Measurements from ENCODE around the gene ZNF768. TPM values are rescaled to one million over a fixed set of nuclear protein-coding genes. Genes with fewer than 3 reads are reported as not detected.

ZNF768 gene
- total and polyA plus RNA-seq, 2 donors (not counting 1 experiment from before 2014, with no cell fraction given) = 24.8 to 36.5 TPM

DNA sequence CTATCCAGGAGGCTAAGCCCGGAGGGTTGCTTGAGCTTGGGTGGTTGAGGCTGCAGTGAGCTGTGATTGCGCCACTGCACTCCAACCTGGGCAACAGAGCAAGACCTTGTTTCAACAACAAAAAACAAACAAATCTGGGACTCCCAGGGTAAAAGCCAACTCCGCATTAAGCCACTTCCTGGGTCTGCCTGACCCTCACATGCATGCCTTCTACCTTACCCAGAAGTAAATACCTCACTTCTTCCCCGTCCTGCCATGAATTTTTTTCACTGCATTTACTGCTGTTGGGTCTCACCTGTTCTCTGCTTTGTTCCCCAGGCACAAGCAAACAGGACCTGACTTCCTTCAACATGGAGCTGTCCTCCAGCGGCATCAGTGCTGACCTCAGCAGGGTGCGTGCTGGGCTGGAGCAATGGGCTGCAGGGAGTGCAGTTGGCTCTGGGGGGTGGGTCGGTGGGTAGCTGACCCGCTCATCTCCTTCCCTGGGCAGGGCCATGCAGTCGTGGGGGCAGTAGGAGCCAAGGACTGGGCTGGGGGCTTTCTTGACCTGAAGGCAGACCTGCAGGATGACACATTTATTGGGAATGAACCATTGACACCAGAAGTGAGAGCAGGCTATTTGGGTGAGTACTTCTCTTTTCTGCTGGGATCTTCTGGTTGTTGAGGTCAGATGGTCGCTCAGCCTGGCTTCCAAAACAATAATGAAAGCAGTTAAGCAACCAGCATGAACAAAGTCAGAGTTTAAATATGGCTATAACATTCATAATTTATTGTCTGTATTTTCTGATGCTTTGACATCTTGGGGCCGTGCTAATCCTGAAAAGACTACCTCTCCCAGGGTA lies 37.4 kb downstream of the ZNF768 start:
- Mint-ChIP-seq H3K4me3 (no peak overlapping the region), H3K27ac (no peak overlapping the region), H3K4me1 (no peaks in the 10 kb centered on the region), H3K27me3 (no peaks in the 10 kb centered on the region), H3K9me3 (ENCODE audit: insufficient read depth) (no peaks in the 10 kb centered on the region)
- ATAC-seq (ENCODE audit: low read depth) (no peak), DNase-seq (no peak)
- 100% methylated on average over 9 of the region's 11 CpGs for WGBS (ENCODE audit: insufficient coverage)
- POLR2A ChIA-PET = no interaction called here
- no peaks in the 10 kb centered on the region for H3K9me3 ChIP-seq (ENCODE audit: control extremely low read depth in 1 of 3, control insufficient read depth in 2 of 3, insufficient read depth in 1 of 3, low read length in 2 of 3)
- no peak for TF ChIP-seq EZH2 (IDR thresholded peaks at IDR 0.05; ENCODE audit: borderline replicate concordance, insufficient read depth, low read depth, low read length, poor library complexity, severe bottlenecking)
- TF ChIP-seq, protein P1, sequence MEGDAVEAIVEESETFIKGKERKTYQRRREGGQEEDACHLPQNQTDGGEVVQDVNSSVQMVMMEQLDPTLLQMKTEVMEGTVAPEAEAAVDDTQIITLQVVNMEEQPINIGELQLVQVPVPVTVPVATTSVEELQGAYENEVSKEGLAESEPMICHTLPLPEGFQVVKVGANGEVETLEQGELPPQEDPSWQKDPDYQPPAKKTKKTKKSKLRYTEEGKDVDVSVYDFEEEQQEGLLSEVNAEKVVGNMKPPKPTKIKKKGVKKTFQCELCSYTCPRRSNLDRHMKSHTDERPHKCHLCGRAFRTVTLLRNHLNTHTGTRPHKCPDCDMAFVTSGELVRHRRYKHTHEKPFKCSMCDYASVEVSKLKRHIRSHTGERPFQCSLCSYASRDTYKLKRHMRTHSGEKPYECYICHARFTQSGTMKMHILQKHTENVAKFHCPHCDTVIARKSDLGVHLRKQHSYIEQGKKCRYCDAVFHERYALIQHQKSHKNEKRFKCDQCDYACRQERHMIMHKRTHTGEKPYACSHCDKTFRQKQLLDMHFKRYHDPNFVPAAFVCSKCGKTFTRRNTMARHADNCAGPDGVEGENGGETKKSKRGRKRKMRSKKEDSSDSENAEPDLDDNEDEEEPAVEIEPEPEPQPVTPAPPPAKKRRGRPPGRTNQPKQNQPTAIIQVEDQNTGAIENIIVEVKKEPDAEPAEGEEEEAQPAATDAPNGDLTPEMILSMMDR (IDR thresholded peaks at IDR 0.05) = no peak
- CTCF ChIA-PET = no interaction called here
- H3K4me3 ChIP-seq (ENCODE audit: control extremely low read depth in 1 of 5, extremely low read depth in 1 of 5, insufficient read depth in 1 of 5, low read depth in 2 of 5, low read length in 4 of 5) = no peak overlapping the region
- H3K79me2 ChIP-seq (ENCODE audit: control insufficient read depth, insufficient read depth, low read length) = peaks cover 7% of the 10 kb centered on the region
- no peaks in the 10 kb centered on the region for H3K4me1 ChIP-seq (ENCODE audit: control insufficient read depth in 2 of 2, insufficient read depth in 2 of 2, low read length in 2 of 2)
- H3K27ac ChIP-seq (ENCODE audit: low read length in 2 of 2) = no peak overlapping the region
- H3K36me3 ChIP-seq (replicated peaks in 1 of 2; ENCODE audit: control extremely low read depth in 1 of 2, control insufficient read depth in 1 of 2, extremely low read depth in 1 of 2, insufficient read depth in 2 of 2, low read length in 1 of 2) = peaks cover 0 to 58% of the 10 kb centered on the region in 2 experiments
- H3K9ac ChIP-seq (ENCODE audit: low read length) = no peak overlapping the region
- no peaks in the 10 kb centered on the region for H4K20me1 ChIP-seq (ENCODE audit: control insufficient read depth, insufficient read depth, low read length, poor library complexity, severe bottlenecking)
- no peaks in the 10 kb centered on the region for H3K27me3 ChIP-seq (replicated peaks in 1 of 4; ENCODE audit: control extremely low read depth in 1 of 4, control insufficient read depth in 3 of 4, insufficient read depth in 4 of 4, low read length in 3 of 4)
- no peak overlapping the region for H3K4me2 ChIP-seq (replicated peaks; ENCODE audit: low read depth, low read length, poor library complexity, severe bottlenecking)
- intact Hi-C loops (cut with micrococcal nuclease) = no loop called here
- H2AFZ ChIP-seq (ENCODE audit: insufficient read depth, low read depth, low read length, poor library complexity, severe bottlenecking) = no peak overlapping the region

DNA sequence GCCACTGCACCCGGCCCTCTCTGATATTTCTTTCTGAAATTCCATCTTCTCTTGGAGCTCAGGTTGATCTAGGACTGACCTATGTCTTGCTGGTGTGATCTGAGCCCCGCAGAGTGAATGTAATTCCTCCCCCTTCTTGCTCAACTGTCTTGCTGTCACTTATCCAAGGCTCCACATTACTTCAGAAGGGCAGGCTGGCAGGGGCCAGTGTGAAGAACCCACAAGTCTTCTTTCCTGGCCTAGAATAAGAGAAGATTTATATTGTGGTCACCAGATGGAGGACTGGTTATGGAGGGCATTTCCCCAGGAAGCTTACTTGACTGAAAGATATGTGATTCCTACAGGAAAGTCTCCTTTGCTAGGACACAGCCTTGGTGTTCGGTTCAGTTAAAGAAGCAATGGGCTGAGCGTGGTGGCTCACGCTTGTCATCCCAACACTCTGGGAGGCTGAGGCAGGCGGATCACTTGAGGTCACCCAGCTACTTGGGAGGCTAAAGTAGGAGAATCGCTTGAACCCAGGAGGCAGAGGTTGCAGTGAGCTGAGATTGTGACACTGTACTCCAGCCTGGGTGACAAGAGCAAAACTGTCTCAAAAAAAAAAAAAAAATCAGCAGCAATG lies 40.4 kb downstream of the ZNF768 start:
- H4K20me1 ChIP-seq (ENCODE audit: control insufficient read depth, insufficient read depth, low read length, poor library complexity, severe bottlenecking) = no peaks in the 10 kb centered on the region
- no peak overlapping the region for H3K9ac ChIP-seq (ENCODE audit: low read length)
- peaks cover 3% of the 10 kb centered on the region for H3K79me2 ChIP-seq (ENCODE audit: control insufficient read depth, insufficient read depth, low read length)
- H3K4me1 Mint-ChIP-seq = peaks cover 4% of the 10 kb centered on the region
- ChIA-PET CTCF (interaction anchor here (0.7 kb wide), 1 partner anchor 28 kb away, joined by 3 read pairs; no protein-coding TSS in a partner anchor), POLR2A (interaction anchor here (0.7 kb wide), 2 partner anchors 10 to 21 kb away, joined by 5 to 6 read pairs; no protein-coding TSS in a partner anchor)
- H3K4me3 Mint-ChIP-seq = no peak overlapping the region
- ATAC-seq (ENCODE audit: low read depth) (no peak), DNase-seq (no peak)
- H3K27ac Mint-ChIP-seq = peak overlapping the region; percentile 68
- H3K4me3 ChIP-seq (ENCODE audit: control extremely low read depth in 1 of 5, extremely low read depth in 1 of 5, insufficient read depth in 1 of 5, low read depth in 2 of 5, low read length in 4 of 5) = no peak overlapping the region
- H3K9me3 ChIP-seq (ENCODE audit: control extremely low read depth in 1 of 3, control insufficient read depth in 2 of 3, insufficient read depth in 1 of 3, low read length in 2 of 3) = no peaks in the 10 kb centered on the region
- TF ChIP-seq, protein P1 (IDR thresholded peaks at IDR 0.05) = no peak
- no peak for TF ChIP-seq EZH2 (IDR thresholded peaks at IDR 0.05; ENCODE audit: borderline replicate concordance, insufficient read depth, low read depth, low read length, poor library complexity, severe bottlenecking)
- no peaks in the 10 kb centered on the region for H3K27me3 ChIP-seq (replicated peaks in 1 of 4; ENCODE audit: control extremely low read depth in 1 of 4, control insufficient read depth in 3 of 4, insufficient read depth in 4 of 4, low read length in 3 of 4)
- H3K4me1 ChIP-seq (ENCODE audit: control insufficient read depth in 2 of 2, insufficient read depth in 2 of 2, low read length in 2 of 2) = no peaks in the 10 kb centered on the region
- no peaks in the 10 kb centered on the region for H3K9me3 Mint-ChIP-seq (ENCODE audit: insufficient read depth)
- no peak overlapping the region for H2AFZ ChIP-seq (ENCODE audit: insufficient read depth, low read depth, low read length, poor library complexity, severe bottlenecking)
- H3K27ac ChIP-seq (ENCODE audit: low read length in 2 of 2) = no peak overlapping the region
- 96% methylated on average over 4 of the region's 7 CpGs for WGBS (ENCODE audit: insufficient coverage)
- no peaks in the 10 kb centered on the region for H3K27me3 Mint-ChIP-seq
- intact Hi-C loops (cut with micrococcal nuclease) = no loop called here
- peaks cover 2 to 69% of the 10 kb centered on the region in 2 experiments for H3K36me3 ChIP-seq (replicated peaks in 1 of 2; ENCODE audit: control extremely low read depth in 1 of 2, control insufficient read depth in 1 of 2, extremely low read depth in 1 of 2, insufficient read depth in 2 of 2, low read length in 1 of 2)
- no peak overlapping the region for H3K4me2 ChIP-seq (replicated peaks; ENCODE audit: low read depth, low read length, poor library complexity, severe bottlenecking)
